ENCODE data around the gene ARMC9. TPM values are rescaled to one million over a fixed set of nuclear protein-coding genes. Genes with fewer than 3 reads are reported as not detected.

Gene ARMC9
- total RNA-seq, 4 donors from 2014 or later = 0.20 to 7.2 (median 3.2) TPM

GRCh38 chr2:231357048-231357447 is 158.6 kb downstream of the ARMC9 start:
- ATAC-seq (no peak), DNase-seq (no peak)
- Histone ChIP-seq H3K4me3 (no peak overlapping the region), H3K36me3 (no peaks in the 10 kb centered on the region), H3K4me1 (no peaks in the 10 kb centered on the region), H3K9me3 (no peaks in the 10 kb centered on the region), H3K27ac (no peak overlapping the region), H3K27me3 (no peaks in the 10 kb centered on the region)
- in situ Hi-C loops (cut with MboI; ENCODE audit: low sequenced_read_pairs in 4 of 4) = no loop called here
- intact Hi-C loops (cut with DNase I; ENCODE audit: low total_unique reads) = no loop called here
- TF ChIP-seq, protein P1, sequence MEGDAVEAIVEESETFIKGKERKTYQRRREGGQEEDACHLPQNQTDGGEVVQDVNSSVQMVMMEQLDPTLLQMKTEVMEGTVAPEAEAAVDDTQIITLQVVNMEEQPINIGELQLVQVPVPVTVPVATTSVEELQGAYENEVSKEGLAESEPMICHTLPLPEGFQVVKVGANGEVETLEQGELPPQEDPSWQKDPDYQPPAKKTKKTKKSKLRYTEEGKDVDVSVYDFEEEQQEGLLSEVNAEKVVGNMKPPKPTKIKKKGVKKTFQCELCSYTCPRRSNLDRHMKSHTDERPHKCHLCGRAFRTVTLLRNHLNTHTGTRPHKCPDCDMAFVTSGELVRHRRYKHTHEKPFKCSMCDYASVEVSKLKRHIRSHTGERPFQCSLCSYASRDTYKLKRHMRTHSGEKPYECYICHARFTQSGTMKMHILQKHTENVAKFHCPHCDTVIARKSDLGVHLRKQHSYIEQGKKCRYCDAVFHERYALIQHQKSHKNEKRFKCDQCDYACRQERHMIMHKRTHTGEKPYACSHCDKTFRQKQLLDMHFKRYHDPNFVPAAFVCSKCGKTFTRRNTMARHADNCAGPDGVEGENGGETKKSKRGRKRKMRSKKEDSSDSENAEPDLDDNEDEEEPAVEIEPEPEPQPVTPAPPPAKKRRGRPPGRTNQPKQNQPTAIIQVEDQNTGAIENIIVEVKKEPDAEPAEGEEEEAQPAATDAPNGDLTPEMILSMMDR (IDR thresholded peaks at IDR 0.05 in 4 of 5, conservative IDR thresholded peaks at IDR 0.05 in 1 of 5) = no peak
- TF ChIP-seq POLR2A (IDR thresholded peaks at IDR 0.05) = no peak

DNA sequence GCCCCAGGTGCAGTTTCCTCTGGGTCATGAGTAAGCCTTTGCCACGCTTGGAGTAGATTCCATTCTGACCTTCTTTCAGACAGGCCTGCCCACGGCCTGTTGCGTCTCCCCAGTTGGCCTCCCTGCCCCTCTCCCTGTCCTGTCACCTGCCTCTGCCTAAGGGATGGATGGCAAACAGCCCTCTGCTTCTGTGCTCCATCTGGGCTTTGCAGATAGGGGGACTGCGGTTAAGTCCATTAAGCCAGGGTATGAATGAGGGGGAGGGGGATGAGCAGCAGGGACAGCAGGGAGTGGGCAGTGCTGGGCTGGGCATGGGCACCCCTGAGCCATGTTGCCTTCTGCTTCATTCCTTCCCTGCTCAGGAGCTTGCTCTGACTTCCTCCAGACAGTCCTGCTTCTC is 159.5 kb downstream of the ARMC9 start:
- Histone ChIP-seq H3K36me3 (no peaks in the 10 kb centered on the region), H3K27ac (no peak overlapping the region), H3K4me3 (no peak overlapping the region), H3K4me1 (no peaks in the 10 kb centered on the region), H3K9me3 (no peaks in the 10 kb centered on the region), H3K27me3 (no peaks in the 10 kb centered on the region)
- DNase-seq (no peak), ATAC-seq (no peak)
- TF ChIP-seq POLR2A (IDR thresholded peaks at IDR 0.05) = no peak
- TF ChIP-seq, protein P1 (IDR thresholded peaks at IDR 0.05 in 4 of 5, conservative IDR thresholded peaks at IDR 0.05 in 1 of 5) = no peak
- intact Hi-C loops (cut with DNase I; ENCODE audit: low total_unique reads) = no loop called here
- in situ Hi-C loops (cut with MboI; ENCODE audit: low sequenced_read_pairs in 4 of 4) = no loop called here

- TF ChIP-seq, protein P1 (IDR thresholded peaks at IDR 0.05 in 4 of 5, conservative IDR thresholded peaks at IDR 0.05 in 1 of 5) = no peak
- TF ChIP-seq POLR2A (IDR thresholded peaks at IDR 0.05) = no peak
- Histone ChIP-seq H3K27me3 (no peaks in the 10 kb centered on the region), H3K4me1 (no peaks in the 10 kb centered on the region), H3K36me3 (no peaks in the 10 kb centered on the region), H3K4me3 (no peak overlapping the region), H3K9me3 (no peaks in the 10 kb centered on the region), H3K27ac (no peak overlapping the region)
- ATAC-seq (no peak), DNase-seq (no peak)
- in situ Hi-C loops (cut with MboI; ENCODE audit: low sequenced_read_pairs in 4 of 4) (no loop called here), intact Hi-C loops (cut with DNase I; ENCODE audit: low total_unique reads) (no loop called here)
Measured at GRCh38 chr2:231359441-231359840, 161.0 kb downstream of the ARMC9 start.

DNA sequence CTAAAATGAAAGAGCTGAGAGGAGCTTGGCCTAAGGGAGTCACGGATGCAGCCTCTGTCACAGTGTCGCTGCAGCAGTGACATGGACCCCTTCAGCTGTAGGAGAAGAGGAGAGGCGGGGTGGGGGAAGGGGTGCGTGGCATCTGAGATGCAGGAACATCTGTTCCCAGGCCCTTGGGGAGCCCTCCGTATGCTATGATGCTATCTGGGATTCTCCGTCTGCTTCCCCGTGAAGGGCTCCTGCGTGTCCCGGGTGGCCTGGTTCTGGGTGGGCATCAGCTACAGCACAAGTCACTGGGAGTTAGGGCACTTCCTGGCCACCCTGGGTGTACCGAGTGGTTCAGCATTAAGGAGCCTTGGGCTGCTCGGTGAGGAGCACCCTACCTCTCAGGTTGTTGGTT is 161.5 kb downstream of the ARMC9 start:
- intact Hi-C loops (cut with DNase I; ENCODE audit: low total_unique reads) = no loop called here
- in situ Hi-C loops (cut with MboI; ENCODE audit: low sequenced_read_pairs in 4 of 4) = no loop called here
- H3K27me3 ChIP-seq = no peaks in the 10 kb centered on the region
- DNase-seq (no peak), ATAC-seq (no peak)
- no peaks in the 10 kb centered on the region for H3K4me1 ChIP-seq
- no peak overlapping the region for H3K4me3 ChIP-seq
- H3K27ac ChIP-seq = no peak overlapping the region
- H3K36me3 ChIP-seq = no peaks in the 10 kb centered on the region
- no peak for TF ChIP-seq POLR2A (IDR thresholded peaks at IDR 0.05)
- TF ChIP-seq, protein P1 (IDR thresholded peaks at IDR 0.05 in 4 of 5, conservative IDR thresholded peaks at IDR 0.05 in 1 of 5) = no peak
- H3K9me3 ChIP-seq = no peaks in the 10 kb centered on the region

DNA sequence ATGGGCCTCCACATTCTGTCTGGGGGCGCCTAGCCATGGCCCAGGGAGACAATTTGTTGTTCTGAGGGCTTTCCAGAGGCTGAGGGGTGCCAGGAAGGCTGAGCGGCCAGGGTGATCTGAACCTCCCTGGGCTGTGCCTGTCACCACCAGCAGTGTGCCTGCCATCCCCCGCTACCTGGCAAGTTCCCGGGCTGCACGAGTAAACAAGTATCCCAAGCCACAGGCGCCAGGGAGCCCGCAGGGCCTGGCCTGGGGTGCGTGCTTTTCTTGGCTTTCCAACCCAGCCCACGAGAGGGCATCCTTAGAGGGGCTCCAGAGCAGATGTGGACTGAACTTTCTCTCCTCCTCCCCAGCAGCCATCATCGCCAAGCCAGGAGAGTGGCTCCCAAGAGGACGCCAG is 162.0 kb downstream of the ARMC9 start:
- intact Hi-C loops (cut with DNase I; ENCODE audit: low total_unique reads) (no loop called here), in situ Hi-C loops (cut with MboI; ENCODE audit: low sequenced_read_pairs in 4 of 4) (no loop called here)
- ATAC-seq (no peak), DNase-seq (no peak)
- H3K36me3 ChIP-seq = no peaks in the 10 kb centered on the region
- H3K27ac ChIP-seq = no peak overlapping the region
- TF ChIP-seq, protein P1 (IDR thresholded peaks at IDR 0.05 in 4 of 5, conservative IDR thresholded peaks at IDR 0.05 in 1 of 5) = no peak
- TF ChIP-seq POLR2A (IDR thresholded peaks at IDR 0.05) = no peak
- H3K9me3 ChIP-seq = no peaks in the 10 kb centered on the region
- no peak overlapping the region for H3K4me3 ChIP-seq
- H3K27me3 ChIP-seq = no peaks in the 10 kb centered on the region
- no peaks in the 10 kb centered on the region for H3K4me1 ChIP-seq

All from gastrocnemius medialis (tissue), 4 donors.